HCEC 1CT (cell line): ENCODE data around the gene CDC14A.
A peak's percentile ranks its signal among the peaks of the same experiment; 100 is the strongest.

ENCODE experiments used
- DNase-seq: peaks from one replicate; pipeline ENCODE4 v3.0.0-alpha.2; 2017

CDC14A gene

DNA sequence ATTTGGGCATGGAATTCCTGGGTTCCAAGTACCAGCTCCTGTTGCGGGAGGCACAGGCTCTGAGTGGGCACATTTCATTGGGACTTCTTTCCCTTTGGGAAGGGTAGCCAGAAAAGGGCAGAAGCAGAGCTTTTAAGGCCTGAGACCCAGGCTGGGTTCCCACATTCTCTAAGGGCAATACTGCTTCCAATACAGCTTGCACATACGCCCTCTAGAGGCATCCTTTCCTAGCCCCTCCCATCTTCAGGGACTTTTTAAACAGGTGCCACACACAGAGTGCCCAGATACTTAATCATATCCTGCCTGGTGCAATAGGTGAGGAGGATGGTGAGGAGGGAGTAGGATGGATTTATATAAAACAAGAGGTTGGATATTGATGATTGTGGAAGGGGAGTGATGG is 191.3 kb downstream of the CDC14A start:
- peak; percentile 9 for DNase-seq

DNA sequence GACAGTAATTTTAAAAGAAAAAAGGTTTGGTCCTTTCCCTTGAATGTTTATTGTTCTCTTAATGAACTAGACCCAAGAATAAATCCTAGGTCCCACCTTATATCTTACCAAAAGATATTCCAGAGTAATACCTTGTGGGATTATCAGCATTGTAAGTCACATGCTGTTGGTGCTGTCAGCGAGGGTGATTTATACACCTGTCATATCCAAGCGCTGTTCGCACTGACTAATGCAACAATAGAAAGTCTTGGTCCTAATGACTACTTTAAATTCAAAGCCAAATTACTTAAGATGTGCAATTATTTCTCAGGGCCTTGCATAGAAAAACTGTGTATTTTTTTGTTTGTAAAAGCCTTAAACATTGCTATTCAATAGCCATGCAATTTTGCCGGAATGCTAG is 192.5 kb downstream of the CDC14A start:
- DNase-seq: no peak

DNA sequence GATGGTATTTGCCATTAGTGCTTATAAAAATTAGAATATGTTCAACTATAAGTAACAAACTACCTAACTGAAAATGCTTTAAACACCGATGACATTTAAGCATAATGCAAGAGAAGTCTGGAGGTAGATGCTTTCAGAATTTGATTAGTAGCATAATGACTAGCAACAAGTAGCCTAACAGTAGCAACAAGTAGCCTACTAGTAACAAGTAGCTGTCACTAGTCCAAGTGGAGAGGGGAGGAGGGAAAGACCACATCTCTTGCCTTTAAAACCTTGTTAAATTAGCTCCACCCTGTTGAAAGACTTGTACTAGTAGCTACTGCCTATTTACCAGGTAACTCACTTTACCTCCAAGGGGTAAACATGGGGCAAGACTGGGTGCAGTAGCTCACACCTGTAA is 193.5 kb downstream of the CDC14A start:
- DNase-seq: no peak

DNA sequence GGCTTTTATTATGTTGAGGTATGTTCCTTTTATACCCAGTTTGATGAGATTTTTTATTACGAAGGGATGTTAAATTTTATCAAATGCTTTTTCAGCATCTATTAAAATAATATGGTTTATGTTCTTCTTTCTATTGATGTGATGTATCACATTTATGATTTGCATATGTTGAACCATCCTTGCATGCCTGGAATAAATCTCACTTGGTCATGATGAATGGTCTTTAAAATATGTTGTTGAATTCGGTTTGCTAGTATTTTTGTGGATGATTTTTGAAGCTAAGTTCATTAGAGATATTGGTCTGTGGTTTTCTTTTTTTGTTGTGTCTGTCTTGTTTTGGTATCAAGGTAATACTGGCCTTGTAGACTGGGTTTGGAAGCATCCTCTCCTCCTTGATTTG is 199.7 kb downstream of the CDC14A start:
- no peak for DNase-seq

DNA sequence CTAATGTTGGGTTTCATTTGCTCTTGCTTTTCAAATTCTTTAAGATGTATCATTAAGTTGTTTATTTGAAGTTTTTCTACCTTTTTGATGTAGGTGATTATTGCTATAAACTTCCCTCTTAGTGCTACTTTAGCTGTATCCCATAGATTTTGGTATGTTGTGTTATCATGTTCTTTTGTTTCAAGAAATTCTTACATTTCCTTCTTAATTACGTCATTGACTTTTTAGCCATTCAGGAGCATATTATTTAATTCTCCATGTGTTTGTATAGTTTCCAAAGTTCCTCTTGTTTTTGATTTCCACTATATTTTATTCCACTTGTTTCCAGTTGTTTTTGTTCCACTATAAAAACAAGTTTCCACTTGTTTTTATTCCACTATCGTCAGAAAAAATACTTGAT is 200.6 kb downstream of the CDC14A start:
- DNase-seq: no peak

DNA sequence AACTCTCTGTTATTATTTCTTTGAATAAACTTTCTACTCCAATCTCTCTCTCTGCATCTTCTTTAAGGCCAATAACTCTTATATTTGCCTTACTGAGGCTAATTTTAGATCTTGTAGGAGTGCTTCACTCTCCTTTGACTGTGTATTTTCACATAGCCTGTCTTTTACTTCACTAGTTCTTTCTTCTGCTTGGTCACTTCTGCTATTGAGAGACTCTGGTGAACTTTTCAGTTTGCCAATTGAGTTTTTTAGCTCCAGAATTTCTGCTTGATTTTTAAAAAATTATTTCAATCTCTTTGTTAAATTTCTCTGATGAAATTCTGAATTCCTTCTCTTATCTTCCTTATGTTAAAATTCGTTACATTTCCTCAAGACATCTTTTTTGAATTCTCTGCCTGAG is 203.9 kb downstream of the CDC14A start:
- DNase-seq: no peak

DNA sequence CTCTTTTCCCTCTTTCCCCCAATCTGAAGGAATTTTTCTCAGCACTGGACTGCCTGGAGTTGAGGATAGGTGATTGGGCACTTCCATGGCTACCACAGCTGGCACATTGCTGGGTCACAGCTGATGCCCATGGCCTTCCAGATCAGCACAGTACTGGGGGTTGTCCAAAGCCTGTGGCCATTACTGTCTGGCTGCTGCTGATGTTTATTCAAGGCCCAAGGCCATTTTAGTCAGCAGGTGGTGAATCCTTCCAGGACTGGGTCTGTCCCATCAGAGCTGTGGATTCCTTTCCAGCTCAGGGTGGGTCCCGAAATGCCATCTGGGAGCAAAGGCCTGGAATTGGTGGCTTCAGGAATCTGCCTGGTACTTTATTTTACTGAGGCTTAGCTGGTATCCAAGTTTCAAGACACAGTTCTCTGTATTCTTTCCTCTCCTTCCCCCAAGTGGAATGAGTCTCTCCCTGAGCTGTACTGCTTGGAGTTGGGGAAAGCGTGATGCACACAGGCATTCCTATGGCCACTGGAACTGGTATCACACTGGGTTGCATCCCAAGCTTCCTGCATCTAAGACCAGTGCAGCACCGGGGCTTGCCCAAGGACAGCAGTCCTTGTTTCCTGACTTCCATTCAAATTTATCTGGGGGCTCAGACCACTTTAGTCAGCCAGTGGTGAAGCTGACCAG is 204.8 kb downstream of the CDC14A start:
- DNase-seq: no peak

DNA sequence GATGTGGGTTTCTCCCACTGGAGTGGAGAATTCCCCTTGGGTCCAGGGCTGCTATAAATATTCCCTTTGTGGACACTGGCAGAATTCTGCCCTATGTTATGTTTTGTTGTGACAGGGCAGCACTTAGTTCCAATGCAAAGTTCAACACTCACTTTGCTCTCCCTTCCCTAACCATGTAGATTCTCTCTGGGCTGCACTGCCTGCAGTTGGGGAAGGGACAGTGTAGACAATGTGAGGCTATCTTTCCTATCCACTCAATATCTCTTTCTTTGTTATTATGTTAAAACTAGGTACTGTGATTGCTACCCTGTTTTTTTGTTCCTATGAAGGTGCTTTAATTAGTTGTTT is 205.3 kb downstream of the CDC14A start:
- DNase-seq: no peak

DNA sequence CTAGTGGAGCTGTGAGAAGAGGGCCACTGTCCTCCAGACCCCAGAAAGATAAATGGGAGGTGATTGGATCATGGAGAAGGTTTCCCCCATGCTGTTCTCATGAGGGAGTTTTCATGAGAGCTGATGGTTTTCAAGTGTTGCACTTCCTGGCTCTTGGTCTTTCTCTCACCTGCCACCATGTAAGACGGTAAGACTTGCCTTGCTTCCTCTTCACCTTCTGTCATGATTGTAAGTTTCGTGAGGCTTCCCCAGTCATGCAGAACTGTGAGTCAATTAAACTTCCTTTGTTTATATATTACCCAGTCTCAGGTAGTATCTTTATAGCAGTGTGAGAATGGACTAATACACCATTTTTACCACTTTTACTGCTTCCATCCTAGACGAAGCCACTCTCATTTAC is 213.2 kb downstream of the CDC14A start:
- DNase-seq: no peak

DNA sequence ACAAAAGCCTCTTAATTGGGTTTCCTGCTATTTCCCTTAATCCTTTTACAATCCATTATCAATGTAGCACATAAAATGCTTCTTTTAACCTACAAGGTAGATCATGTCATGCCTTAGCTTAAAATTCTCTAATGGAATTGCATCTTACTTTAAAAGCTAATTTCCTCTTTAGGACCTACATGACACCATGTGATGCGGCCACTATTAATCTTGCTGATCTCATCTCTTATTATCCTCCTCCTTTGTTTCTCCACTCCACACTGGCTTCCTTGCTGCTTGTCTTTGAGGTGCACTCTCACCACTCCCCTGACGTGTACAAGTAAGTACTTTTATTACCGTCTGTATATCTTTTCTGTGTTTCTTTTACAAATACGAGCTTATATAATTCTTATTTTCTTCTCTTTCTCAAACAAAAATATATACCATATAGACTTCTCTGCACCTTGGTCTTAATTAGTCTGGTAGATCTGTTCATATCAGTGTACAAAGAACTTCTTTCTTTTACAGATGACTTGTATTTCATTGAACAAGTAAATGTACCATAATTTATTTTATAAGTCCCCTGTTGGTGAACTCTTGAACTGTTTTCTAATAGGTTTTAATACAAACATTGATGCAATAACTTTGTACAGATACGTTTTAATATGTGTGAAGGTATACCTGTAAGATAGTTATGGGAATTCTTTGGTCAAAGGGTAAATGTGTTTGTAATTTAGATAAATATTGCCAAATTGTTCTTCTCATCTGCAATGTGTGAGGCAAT is 213.8 kb downstream of the CDC14A start:
- DNase-seq: no peak

DNA sequence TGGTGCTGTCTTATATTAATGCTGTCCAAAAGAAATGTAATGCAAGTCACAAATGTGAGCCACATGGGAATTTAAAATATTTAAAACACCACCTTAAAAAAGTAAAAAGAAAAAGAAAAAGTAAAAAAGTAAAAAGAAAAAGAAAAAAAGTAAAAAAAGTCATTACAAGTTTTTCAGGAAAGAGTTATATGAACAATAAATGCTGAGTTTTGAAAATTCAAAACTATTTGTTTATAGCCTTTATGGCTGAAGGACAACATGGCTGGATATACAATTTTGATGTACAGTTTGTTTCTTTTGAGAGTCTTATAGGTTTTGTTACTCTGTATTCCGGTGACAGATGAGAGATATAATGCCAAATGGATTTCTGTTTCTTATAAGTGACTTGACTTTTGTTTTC is 214.8 kb downstream of the CDC14A start:
- DNase-seq: no peak
